Stomach (tissue), 4 donors: Measurements from ENCODE around the gene XRCC2.
"Not testable (repeated sequence)": the region's sequence is repeated elsewhere in the genome, so short reads cannot be mapped to it uniquely, and the experiment has no call there.

Experiments used
- CTCF ChIP-seq, 7 experiments: fragments of 450-650 bp in 4 of 7; fragments of 200-600 bp in 3 of 7; sonication (generic) in 3 of 7; IDR thresholded peaks; one replicate each; pipeline ENCODE4 v1.5.1; 2016 to 2019; ENCODE audit warnings: antibody characterized with exemption in 7 of 7, control low read depth in 2 of 7, mild to moderate bottlenecking in 1 of 7
- EP300 ChIP-seq: sonication (generic); formaldehyde crosslinking; IDR thresholded peaks from one replicate; pipeline ENCODE4 v1.6.1; 2017; ENCODE audit warnings: antibody characterized with exemption
- POLR2A ChIP-seq, 4 donors: fragments of 450-650 bp; IDR thresholded peaks; one replicate each; pipeline ENCODE4 v1.6.1; 2016; ENCODE audit warnings: antibody characterized with exemption in 4 of 4, control low read depth in 2 of 4, mild to moderate bottlenecking in 1 of 4, moderate library complexity in 1 of 4

- not testable (repeated sequence) for TF ChIP-seq CTCF (IDR thresholded peaks at IDR 0.05); EP300; POLR2A (IDR thresholded peaks at IDR 0.05)
These were observed 29.4 kb downstream of the XRCC2 start for GRCh38 chr7:152646579-152646978.
